DND-41 (cell line): Measurements from ENCODE around the gene MSL1.

ENCODE experiments used
- ATAC-seq: fragments of 200-7000 bp; cut with Tn5 transposase; 3 replicates; pipeline ENCODE4 v1.9.1; 2021; ENCODE audit warnings: low read depth; ENCODE audit not compliant: insufficient read depth
- DNase-seq: peaks from one replicate; pipeline ENCODE4 v3.0.0-alpha.2; 2020
- H2AFZ ChIP-seq: 2 replicates; pipeline ENCODE4 v1.6.0; 2012; ENCODE audit warnings: low read depth, low read length
- H3K27ac ChIP-seq: 2 replicates; pipeline ENCODE4 v1.5.1; 2012; ENCODE audit warnings: low read length, inconsistent platforms
- H3K27me3 ChIP-seq: fragments of 200-600 bp; sonication (generic); 2 replicates; pipeline ENCODE4 v1.6.0; 2012; ENCODE audit warnings: low read length, mild to moderate bottlenecking, inconsistent platforms; ENCODE audit not compliant: insufficient read depth, poor library complexity
- H3K36me3 ChIP-seq: 2 replicates; pipeline ENCODE4 v1.5.1; 2012; ENCODE audit warnings: low read length, inconsistent platforms; ENCODE audit not compliant: insufficient read depth
- H3K4me1 ChIP-seq: 2 replicates; pipeline ENCODE4 v1.5.1; 2012; ENCODE audit warnings: mild to moderate bottlenecking, low read length; ENCODE audit not compliant: insufficient read depth
- H3K4me2 ChIP-seq: 2 replicates; pipeline ENCODE4 v1.6.0; 2012; ENCODE audit warnings: mild to moderate bottlenecking, moderate library complexity, low read length, inconsistent platforms; ENCODE audit not compliant: insufficient read depth
- H3K4me3 ChIP-seq, 2 experiments: fragments of 200-600 bp in 1 of 2; shearing (Covaris generic) in 1 of 2; 2 replicates each; pipeline ENCODE4 v1.5.1; 2012 to 2016; ENCODE audit warnings: inconsistent platforms in 2 of 2, low read length in 2 of 2, mild to moderate bottlenecking in 2 of 2, low read depth in 1 of 2, moderate library complexity in 1 of 2
- H3K79me2 ChIP-seq: 2 replicates; pipeline ENCODE4 v1.6.0; 2012; ENCODE audit warnings: low read length, inconsistent platforms; ENCODE audit not compliant: insufficient read depth
- H3K9ac ChIP-seq: 2 replicates; pipeline ENCODE4 v1.6.0; 2012; ENCODE audit warnings: low read depth, mild to moderate bottlenecking, inconsistent platforms, low read length, moderate library complexity
- H3K9me3 ChIP-seq: 2 replicates; pipeline ENCODE4 v1.5.1; 2012; ENCODE audit warnings: low read length, moderate library complexity, mild to moderate bottlenecking, inconsistent platforms; ENCODE audit not compliant: insufficient read depth, severe bottlenecking
- H4K20me1 ChIP-seq: 2 replicates; pipeline ENCODE4 v1.6.0; 2012; ENCODE audit warnings: low read length; ENCODE audit not compliant: insufficient read depth
- CTCF ChIP-seq: IDR thresholded peaks from 2 replicates; pipeline ENCODE4 v1.5.1; 2012; ENCODE audit warnings: borderline replicate concordance, low read length, moderate library complexity, mild to moderate bottlenecking; ENCODE audit not compliant: poor library complexity, severe bottlenecking; ENCODE audit errors: extremely low read depth
- EZH2 ChIP-seq: IDR thresholded peaks from 3 replicates; pipeline ENCODE4 v1.6.1; 2012; ENCODE audit warnings: borderline replicate concordance, low read depth, mild to moderate bottlenecking, moderate library complexity, low read length, inconsistent platforms; ENCODE audit not compliant: severe bottlenecking

Gene MSL1

GRCh38 chr17:40075201-40075941 lies 46.4 kb upstream of the MSL1 start:
- no peak overlapping the region for H3K4me3 ChIP-seq
- H3K36me3 ChIP-seq, result peaks cover 42% of the 10 kb centered on the region
- H3K27ac ChIP-seq, result peak overlapping the region; percentile 58; the same call in 1 of the 2 replicates
- DNase-seq (peak; percentile 69), ATAC-seq (peak; percentile 79)
- H3K9ac ChIP-seq, result no peak overlapping the region
- H3K27me3 ChIP-seq, result no peaks in the 10 kb centered on the region
- H2AFZ ChIP-seq, result no peak overlapping the region
- no peak overlapping the region for H3K4me2 ChIP-seq
- peak; percentile 91 for TF ChIP-seq CTCF
- TF ChIP-seq EZH2, result no peak
- H3K4me1 ChIP-seq, result peaks cover 4% of the 10 kb centered on the region
- no peaks in the 10 kb centered on the region for H3K9me3 ChIP-seq
- H4K20me1 ChIP-seq, result peaks cover 25% of the 10 kb centered on the region
- peaks cover 11% of the 10 kb centered on the region for H3K79me2 ChIP-seq

- no peaks in the 10 kb centered on the region for H3K9me3 ChIP-seq
- H3K27me3 ChIP-seq, result no peaks in the 10 kb centered on the region
- H3K4me2 ChIP-seq, result no peak overlapping the region
- DNase-seq, result no peak
- no peak for TF ChIP-seq EZH2
- TF ChIP-seq CTCF, result no peak
- no peak overlapping the region for H2AFZ ChIP-seq
- H3K36me3 ChIP-seq, result peaks cover 42% of the 10 kb centered on the region
- H3K4me1 ChIP-seq, result no peaks in the 10 kb centered on the region
- H4K20me1 ChIP-seq, result peaks cover 25% of the 10 kb centered on the region
- no peak overlapping the region for H3K4me3 ChIP-seq
- H3K27ac ChIP-seq, result peak overlapping the region; percentile 58; the same call in 1 of the 2 replicates
- peaks cover 5% of the 10 kb centered on the region; the same call in 1 of the 2 replicates for H3K79me2 ChIP-seq
- ATAC-seq, result no peak
- H3K9ac ChIP-seq, result no peak overlapping the region
These were observed 45.8 kb upstream of the MSL1 start for GRCh38 chr17:40075942-40076498.

- ATAC-seq, result no peak
- no peak overlapping the region for H2AFZ ChIP-seq
- peaks cover 25% of the 10 kb centered on the region for H4K20me1 ChIP-seq
- no peak for TF ChIP-seq CTCF
- TF ChIP-seq EZH2, result no peak
- H3K4me2 ChIP-seq, result no peak overlapping the region
- H3K9ac ChIP-seq, result no peak overlapping the region
- peaks cover 42% of the 10 kb centered on the region for H3K36me3 ChIP-seq
- no peaks in the 10 kb centered on the region for H3K4me1 ChIP-seq
- H3K27me3 ChIP-seq, result no peaks in the 10 kb centered on the region
- H3K79me2 ChIP-seq, result no peaks in the 10 kb centered on the region
- no peak overlapping the region for H3K27ac ChIP-seq
- DNase-seq, result no peak
- H3K4me3 ChIP-seq, result no peak overlapping the region
- H3K9me3 ChIP-seq, result no peaks in the 10 kb centered on the region
These were observed 45.2 kb upstream of the MSL1 start for GRCh38 chr17:40076591-40076990.
